Mesodermal cell (in vitro differentiated cells): ENCODE data around the gene CIAO2A.
"Not testable (repeated sequence)": the region's sequence is repeated elsewhere in the genome, so short reads cannot be mapped to it uniquely, and the experiment has no call there.

ENCODE experiments used
- H3K27ac ChIP-seq: 2 replicates; pipeline ENCODE4 v1.7.0; 2013; ENCODE audit warnings: mild to moderate bottlenecking, low read depth, low read length, moderate library complexity; ENCODE audit not compliant: severe bottlenecking
- H3K36me3 ChIP-seq: 2 replicates; pipeline ENCODE4 v1.7.1; 2013; ENCODE audit warnings: mild to moderate bottlenecking, low read length, moderate library complexity; ENCODE audit not compliant: control insufficient read depth, insufficient read depth
- H3K4me1 ChIP-seq: one replicate; pipeline ENCODE4 v1.7.1; 2013; ENCODE audit warnings: mild to moderate bottlenecking, low read length; ENCODE audit not compliant: insufficient read depth, control insufficient read depth, poor library complexity, severe bottlenecking
- H3K4me3 ChIP-seq: 2 replicates; pipeline ENCODE4 v1.7.0; 2013; ENCODE audit warnings: low read length, control low read depth, mild to moderate bottlenecking; ENCODE audit not compliant: insufficient read depth, poor library complexity, severe bottlenecking; ENCODE audit errors: extremely low read depth
- H3K9me3 ChIP-seq: 2 replicates; pipeline ENCODE4 v1.7.1; 2013; ENCODE audit warnings: mild to moderate bottlenecking, low read length, moderate library complexity; ENCODE audit not compliant: control insufficient read depth
- WGBS, 2 experiments: methylation state at CpG; one replicate each; pipeline ENCODE4 v1.1.5; 2013; ENCODE audit warnings: missing lambda C conversion rate in 2 of 2; ENCODE audit not compliant: insufficient coverage in 2 of 2; 5-methylcytosine and 5-hydroxymethylcytosine counted together

The CIAO2A gene

DNA sequence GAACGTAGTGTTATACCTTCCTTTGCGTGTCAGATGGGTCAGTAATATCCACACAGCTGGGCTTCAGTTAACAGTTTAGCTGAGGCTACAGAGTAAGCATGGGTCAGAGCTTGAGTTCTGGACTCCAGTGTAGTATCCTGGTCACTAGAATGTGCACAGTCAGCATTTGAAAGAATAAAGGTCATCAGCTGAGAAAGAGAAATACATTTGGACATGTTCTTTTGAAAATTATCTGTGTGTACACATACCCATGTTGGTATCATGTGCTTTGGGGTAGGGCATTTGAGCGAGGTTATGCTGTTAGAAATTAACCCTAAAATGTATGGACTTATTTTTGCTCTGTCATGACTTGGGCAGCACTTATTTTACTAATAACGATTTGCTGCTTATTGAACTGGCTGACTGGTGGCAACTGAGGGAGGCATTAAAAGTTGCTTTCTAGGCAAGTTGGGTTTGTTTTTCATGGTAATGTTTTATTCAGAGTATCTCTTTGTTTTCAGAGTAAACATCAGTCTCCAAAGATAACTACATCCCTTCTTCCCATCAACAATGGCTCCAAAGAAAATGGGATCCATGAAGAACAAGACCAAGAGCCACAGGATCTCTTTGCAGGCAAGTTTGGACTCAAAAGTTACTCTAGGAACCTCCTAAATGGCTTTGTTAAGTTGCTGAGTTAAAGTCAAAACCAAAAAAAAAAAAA lies 18.6 kb upstream of the CIAO2A start:
- peaks cover 39% of the 10 kb centered on the region for H3K36me3 ChIP-seq
- no peak overlapping the region for H3K27ac ChIP-seq
- no peaks in the 10 kb centered on the region for H3K9me3 ChIP-seq
- no peaks in the 10 kb centered on the region for H3K4me1 ChIP-seq
- 87 to 88% methylated on average over 3 of the region's 4 CpGs for WGBS, 2 experiments
- H3K4me3 ChIP-seq, result no peak overlapping the region

DNA sequence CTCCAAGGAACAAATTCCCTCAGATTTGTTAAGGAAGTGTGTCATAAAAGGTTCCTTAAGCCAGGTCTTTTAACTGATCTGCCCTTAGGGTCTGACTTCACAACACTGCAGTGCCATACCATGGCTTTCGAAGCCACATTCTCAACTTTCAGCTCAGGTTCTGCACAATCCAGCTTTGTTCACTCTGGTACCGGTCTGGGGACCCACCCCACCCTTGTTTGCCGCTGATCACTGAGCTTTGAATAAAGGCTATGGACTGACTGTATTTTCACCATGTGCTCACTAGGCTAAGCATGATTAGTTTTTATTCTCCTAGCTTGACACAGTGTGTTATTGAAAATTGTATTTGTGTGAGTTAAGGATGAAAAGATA lies 18.0 kb upstream of the CIAO2A start:
- Histone ChIP-seq H3K4me1 (no peaks in the 10 kb centered on the region), H3K36me3 (peaks cover 33% of the 10 kb centered on the region), H3K27ac (no peak overlapping the region), H3K4me3 (no peak overlapping the region), H3K9me3 (no peaks in the 10 kb centered on the region)
- 82 to 86% methylated on average over 1 to 2 of the region's 3 CpGs for WGBS, 2 experiments

GRCh38 chr15:64110950-64111678 lies 17.5 kb upstream of the CIAO2A start:
- 60 to 100% methylated on average over 1 of the region's 3 CpGs for WGBS, 2 experiments
- no peak overlapping the region for H3K27ac ChIP-seq
- peaks cover 28% of the 10 kb centered on the region for H3K36me3 ChIP-seq
- no peaks in the 10 kb centered on the region for H3K4me1 ChIP-seq
- no peak overlapping the region for H3K4me3 ChIP-seq
- no peaks in the 10 kb centered on the region for H3K9me3 ChIP-seq

GRCh38 chr15:64110108-64110701 lies 16.6 kb upstream of the CIAO2A start:
- H3K36me3 ChIP-seq, result peaks cover 27% of the 10 kb centered on the region
- whole genome bisulfite sequencing, 2 experiments, result 93 to 100% methylated on average over 1 to 3 of the region's 4 CpGs

GRCh38 chr15:64107337-64107736 lies 13.7 kb upstream of the CIAO2A start:
- no CpG with 5 or more reads among the region's 1 CpG for WGBS, 2 experiments
- Histone ChIP-seq H3K36me3 (peaks cover 6% of the 10 kb centered on the region), H3K9me3 (no peaks in the 10 kb centered on the region), H3K27ac (no peak overlapping the region), H3K4me1 (no peaks in the 10 kb centered on the region), H3K4me3 (no peak overlapping the region)

More at GRCh38 chr15:64110108-64110701, 16.6 kb upstream of the CIAO2A start:
- not testable (repeated sequence) for H3K27ac ChIP-seq, H3K9me3 ChIP-seq, H3K4me1 ChIP-seq, H3K4me3 ChIP-seq

DNA sequence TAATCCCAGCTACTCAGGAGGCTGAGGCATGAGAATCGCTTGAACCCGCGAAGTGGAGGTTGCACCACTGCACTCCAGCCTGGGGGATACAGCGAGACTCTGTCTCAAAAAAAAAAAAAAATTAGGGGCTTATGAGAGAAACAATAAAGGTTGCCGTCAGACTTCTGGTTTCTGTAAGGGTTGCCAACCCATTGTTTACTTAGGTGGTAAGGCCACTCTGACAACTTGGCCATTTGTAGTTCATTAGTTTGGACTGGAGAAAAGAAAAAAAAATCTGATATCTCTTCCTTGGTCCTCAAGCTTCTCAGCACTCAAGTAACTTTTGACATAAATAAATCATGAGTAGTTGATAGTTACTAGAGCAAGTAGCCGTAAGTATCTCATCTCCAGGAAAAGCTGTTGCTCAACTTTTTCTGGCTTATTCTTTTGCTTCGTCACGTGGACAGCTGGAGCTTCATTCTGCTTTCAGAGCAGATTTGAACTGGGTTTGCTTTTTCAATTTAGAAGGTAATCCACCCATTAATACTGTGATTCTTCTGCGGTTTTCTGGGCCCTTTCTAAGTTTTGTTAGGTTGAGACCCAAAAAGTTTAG lies 11.6 kb upstream of the CIAO2A start:
- Histone ChIP-seq H3K4me3 (no peak overlapping the region), H3K36me3 (peaks cover 5% of the 10 kb centered on the region), H3K27ac (no peak overlapping the region), H3K4me1 (no peaks in the 10 kb centered on the region), H3K9me3 (no peaks in the 10 kb centered on the region)
- WGBS, 2 experiments, result 91 to 96% methylated on average over 8 of the region's 9 CpGs

DNA sequence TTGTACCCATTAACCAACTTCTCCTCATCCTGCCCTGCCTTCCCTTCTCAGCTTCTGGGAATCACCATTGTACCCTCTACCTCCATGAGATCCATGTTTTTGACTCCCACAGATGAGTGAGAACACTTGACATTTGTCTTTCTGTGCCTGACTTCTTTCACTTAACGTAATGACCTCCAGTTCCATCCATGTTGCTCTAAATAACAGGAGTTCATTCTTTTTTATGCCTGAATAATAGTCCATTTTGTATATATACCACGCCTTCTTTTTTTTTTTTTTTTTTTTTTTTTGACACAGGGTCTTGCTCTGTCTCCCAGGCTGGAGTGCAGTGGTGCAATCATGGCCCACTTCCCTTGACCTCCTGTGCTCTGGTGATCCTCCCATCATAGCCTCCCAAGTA lies 8.9 kb upstream of the CIAO2A start:
- no peaks in the 10 kb centered on the region for H3K4me1 ChIP-seq
- H3K9me3 ChIP-seq, result no peaks in the 10 kb centered on the region
- peaks cover 5% of the 10 kb centered on the region for H3K36me3 ChIP-seq
- H3K27ac ChIP-seq, result no peak overlapping the region
- H3K4me3 ChIP-seq, result no peak overlapping the region
- no CpG with 5 or more reads among the region's 2 CpGs for WGBS, 2 experiments

GRCh38 chr15:64100958-64101357 lies 7.3 kb upstream of the CIAO2A start:
- no peak overlapping the region for H3K27ac ChIP-seq
- WGBS, 2 experiments, result 60% methylated on average over 1 of the region's 2 CpGs; no CpG with 5 or more reads in 1 of the 2 experiments
- no peaks in the 10 kb centered on the region for H3K9me3 ChIP-seq
- no peaks in the 10 kb centered on the region for H3K4me1 ChIP-seq
- H3K36me3 ChIP-seq, result peaks cover 5% of the 10 kb centered on the region
- H3K4me3 ChIP-seq, result no peak overlapping the region

DNA sequence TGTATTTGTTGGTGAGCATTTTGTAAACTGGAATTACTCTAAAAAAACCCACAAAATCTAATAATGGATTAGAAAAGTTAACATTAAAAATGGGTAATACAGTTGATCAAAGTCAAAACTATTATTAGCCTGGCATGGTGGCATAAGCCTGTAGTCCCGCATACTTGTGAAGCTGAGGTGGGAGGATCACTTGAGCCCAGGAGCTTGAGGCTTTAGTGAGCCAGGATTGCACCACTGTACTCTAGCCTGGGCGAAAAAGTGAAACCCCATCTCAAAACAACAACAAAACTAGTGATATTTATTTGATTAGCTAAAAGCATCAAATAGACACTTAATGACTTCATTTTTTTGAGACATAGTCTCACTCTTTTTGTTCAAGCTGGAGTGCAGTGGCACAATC lies 5.7 kb upstream of the CIAO2A start:
- H3K27ac ChIP-seq, result no peak overlapping the region

DNA sequence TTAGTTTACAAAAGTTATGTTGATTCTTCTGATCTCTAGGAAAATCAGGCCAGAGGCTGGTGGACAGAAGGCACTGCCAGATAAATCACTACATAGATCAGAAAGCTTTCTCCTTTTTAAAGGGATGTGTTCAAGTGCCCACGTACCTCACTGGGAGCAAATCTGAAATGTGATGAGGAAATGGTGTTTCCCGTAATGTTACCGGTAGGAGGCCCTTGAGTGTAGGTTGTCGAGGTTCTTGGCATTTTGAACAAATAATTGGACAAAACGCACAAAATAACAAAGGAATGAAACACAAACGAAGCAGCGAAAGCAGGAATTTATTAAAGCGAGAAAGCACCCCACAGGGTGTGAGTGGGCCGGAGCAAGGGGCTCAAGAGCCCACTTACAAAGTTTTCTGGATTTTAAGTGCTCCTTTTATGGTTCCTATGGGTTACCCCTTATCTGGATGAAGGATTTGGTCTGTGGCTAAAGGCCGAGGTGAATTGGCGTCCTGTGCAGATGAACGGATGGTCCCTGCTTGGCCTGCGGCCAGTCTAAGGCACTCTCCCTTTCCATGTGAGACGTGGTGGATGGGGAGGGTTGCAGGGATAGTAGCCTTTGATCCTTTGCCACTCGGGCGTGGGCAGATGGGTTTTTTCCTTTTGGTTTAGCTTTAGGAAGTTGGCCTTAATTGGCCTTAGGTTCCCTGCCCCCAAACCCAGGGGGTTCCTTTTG lies 3.2 kb upstream of the CIAO2A start:
- 17 to 19% methylated on average over 6 to 9 of the region's 16 CpGs for WGBS, 2 experiments
- Histone ChIP-seq H3K9me3 (no peaks in the 10 kb centered on the region), H3K4me3 (peak overlapping the region; percentile 73), H3K27ac (peak overlapping the region; percentile 13), H3K36me3 (no peaks in the 10 kb centered on the region), H3K4me1 (peaks cover 4% of the 10 kb centered on the region)

More for the DNA sequence above, 5.7 kb upstream of the CIAO2A start:
- H3K9me3 ChIP-seq, result no peaks in the 10 kb centered on the region
- H3K4me1 ChIP-seq, result peaks cover 4% of the 10 kb centered on the region
- peaks cover 5% of the 10 kb centered on the region for H3K36me3 ChIP-seq
- WGBS, 2 experiments, result 100% methylated on average over 1 of the region's 2 CpGs
- no peak overlapping the region for H3K4me3 ChIP-seq
